ENCODE results near the gene POP4.

POP4 gene

GRCh38 chr19:29635963-29636362 is 29.9 kb downstream of the POP4 start:
- DNase-seq: no peak

DNA sequence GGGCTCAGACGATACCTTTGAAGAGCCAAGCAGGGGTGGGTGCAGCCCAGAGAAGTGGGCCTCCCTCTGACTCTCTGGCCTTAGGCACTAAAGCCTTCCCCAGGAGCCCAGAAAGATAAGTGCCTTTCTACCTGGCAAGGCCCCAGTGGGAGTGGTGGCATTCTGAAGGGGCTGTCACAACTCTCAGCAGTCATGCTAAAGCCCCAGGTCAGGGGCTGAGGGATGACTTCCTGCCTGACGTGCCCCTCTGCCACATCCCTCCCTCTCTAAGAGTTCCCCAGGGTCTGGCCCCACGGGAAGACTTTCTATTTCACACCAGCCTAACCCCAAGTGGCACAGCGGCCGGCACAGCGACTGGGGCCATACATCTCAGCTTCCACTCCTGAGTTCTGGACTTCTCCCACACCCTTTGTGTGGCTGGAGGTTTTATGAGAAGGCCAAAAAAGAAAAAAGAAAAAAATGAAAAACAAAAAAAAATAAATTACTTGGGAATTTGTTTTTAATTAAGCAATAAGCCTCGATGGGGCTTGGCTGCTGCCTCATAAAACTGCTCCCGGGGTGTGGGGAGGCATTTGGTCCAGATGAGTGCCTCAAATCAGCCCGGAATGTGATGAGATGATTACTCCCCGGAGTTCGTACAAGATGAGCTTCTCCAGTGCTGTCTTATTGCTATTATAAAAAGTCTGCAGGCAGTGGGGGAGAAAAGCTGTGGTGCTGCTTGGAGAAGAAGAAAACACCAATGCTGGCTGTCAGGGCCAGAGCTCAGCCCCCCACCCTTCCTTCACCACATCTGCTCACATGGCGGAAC is 30.7 kb downstream of the POP4 start:
- DNase-seq: no peak

DNA sequence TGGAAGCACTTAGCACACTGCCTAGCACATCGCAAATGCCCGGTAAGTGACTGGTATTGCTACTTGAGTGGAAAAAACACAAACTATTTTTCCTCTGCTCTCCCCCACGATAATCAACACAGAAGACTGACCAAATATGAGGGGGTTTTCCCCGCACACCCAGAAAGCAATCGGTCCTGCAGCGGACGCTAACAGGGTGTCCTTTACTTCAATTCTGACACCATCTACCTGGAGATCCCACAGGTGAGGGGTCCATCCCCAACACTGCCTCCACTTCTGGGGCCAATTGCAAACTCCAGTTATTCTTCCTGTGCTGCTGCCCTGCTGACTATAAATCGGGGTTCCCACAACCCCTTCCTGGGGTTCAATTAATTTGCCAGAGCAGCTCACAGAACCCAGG is 33.0 kb downstream of the POP4 start:
- DNase-seq: no peak

GRCh38 chr19:29640231-29640630 is 34.1 kb downstream of the POP4 start:
- DNase-seq: no peak

DNA sequence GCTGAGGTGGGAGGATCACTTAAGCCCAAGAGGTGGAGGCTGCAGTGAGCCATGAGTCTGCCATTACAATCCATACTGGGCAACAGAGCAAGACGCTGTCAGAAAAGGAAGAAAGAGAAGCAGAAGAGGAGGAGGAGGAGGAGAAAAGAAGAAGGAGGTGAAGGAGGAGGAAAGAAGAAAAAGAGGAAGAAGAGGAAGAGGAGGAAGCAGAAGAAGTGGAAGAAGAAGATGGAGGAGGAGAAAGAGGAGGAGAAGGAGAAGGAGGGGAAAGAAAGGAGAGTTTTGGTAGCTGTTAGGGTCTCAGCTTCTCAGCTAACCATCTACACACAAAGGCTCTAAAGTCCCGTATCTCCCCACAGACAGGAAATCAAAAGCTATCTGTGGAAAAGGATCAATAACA is 35.5 kb downstream of the POP4 start:
- DNase-seq: no peak

DNA sequence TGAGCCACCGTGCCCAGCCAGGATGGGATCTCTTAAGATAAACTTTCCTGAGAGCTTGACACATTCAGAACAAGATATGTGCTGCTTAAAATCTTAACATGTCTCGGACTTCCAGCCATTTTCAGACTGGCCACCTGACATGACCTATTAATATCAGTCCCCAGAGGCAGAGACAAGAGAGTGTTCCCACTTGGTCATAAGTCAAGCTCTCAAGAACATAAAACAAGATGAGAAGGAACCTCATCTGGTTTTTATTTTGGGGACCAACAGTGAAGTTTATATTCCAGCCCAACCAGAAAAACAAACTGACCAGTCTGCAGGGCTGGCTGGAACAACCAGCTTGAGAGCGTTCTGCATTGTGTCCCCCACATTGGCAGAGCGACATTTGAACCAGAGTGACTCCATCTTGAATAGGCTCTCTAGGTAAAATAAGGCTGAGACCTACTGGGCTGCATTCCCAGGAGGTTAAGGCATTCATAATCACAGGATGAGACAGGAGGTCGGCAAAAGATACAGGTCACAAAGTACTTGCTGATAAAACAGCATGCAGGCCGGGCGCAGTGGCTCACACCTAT is 37.4 kb downstream of the POP4 start:
- DNase-seq: no peak

DNA sequence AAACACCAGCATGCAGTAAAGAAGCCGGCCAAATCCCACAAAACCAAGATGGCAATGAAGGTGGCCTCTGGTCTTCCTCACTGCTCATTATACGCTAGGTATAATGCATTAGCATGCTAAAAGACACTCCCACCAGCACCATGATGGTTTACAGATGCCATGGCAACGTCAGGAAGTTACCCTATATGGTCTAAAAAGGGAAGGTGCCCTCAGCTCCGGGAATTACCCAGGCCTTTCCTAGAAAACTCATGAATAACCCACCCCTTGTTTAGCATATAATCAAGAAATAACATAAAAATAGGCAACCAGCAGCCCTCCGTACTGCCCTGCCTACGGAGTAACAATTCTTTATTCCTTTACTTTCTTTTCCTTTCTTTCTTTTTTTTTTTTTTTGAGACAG is 38.1 kb downstream of the POP4 start:
- no peak for DNase-seq

GRCh38 chr19:29645491-29645867 is 39.4 kb downstream of the POP4 start:
- no peak for DNase-seq

- no peak for DNase-seq
Observed at GRCh38 chr19:29645911-29646310, 39.8 kb downstream of the POP4 start.

DNA sequence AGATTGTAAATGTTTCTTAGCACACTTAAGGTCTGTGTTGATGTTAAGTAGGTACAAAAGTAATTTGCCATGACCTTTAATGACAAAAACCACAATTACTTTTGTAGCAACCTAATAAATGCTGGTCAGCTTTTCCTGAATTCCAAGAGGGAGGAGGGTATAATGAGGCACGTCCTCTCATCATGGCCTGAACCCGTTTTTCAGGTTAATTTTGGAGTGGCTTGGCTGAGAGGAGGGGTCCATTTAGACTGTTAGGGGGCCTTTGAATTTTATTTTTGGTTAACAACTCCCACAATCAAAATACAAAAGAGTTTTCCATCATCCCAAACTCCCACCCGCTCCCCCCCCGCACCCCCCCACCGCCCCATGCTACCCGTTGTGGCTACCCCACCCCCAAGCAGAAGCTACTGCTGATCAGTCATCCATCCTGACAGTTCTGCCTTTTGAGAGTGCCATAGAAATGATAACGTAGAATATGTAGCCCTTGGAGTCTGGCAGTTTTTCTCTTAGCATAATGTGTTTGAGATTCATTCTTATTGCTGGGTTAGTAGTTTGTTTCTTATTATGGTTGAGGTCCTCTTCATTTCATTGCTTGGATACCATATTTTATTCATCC is 44.8 kb downstream of the POP4 start:
- no peak for DNase-seq

- DNase-seq: no peak
Observed at GRCh38 chr19:29651622-29652394, 45.7 kb downstream of the POP4 start.

DNA sequence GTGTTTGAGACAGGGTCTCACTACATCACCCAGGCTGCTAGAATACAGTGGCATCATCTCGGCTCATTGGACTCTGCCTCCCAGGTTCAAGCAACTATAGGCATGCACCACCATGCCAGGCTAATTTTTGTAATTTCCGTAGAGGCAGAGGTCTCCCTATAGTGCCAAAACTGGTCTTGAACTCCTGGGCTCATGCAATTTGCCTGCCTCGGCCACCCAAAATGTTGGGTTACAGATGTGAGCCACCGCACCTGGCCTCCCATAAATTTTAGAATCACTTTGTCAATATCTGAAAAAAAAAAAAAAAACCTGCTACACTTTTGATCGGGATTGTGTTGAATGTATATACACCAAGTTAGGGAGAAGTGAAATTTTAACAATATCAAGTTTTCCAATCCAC is 47.3 kb downstream of the POP4 start:
- no peak for DNase-seq

- DNase-seq: no peak
Observed at GRCh38 chr19:29655648-29656335, 49.7 kb downstream of the POP4 start.

DNA sequence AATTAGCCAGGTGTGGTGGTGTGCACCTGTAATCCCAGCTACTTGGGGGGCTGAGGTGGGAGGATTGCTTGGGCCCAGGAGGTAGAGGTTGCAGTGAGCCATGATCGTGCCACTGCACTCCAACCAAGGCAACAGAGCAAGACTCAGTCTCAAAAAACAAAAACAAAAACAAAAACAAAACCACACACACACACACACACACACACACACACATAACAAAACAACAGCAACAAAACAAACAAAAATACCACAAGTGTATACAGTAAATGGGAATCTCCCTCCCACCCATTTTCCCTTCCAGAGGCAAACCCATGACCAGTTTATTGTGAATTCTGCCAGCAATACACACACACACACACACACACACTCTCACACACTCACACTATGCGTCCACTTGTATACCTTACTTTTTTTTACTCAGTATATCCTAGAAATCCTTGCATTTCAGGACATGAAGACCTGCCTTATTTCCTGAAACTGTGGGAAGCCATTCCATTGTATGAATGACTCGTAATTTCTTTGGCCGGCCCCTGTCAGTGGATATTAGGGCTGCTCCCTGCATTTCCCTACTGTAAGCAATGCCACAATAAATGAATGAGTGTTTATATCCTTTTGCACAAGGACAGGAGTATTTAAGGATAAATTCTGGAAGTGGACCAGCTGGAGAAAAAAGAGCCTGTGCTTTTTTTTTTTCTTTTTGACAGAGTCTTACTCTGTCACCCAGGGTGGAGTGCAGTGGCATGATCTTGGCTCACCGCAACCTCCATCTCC is 52.3 kb downstream of the POP4 start:
- no peak for DNase-seq

- no peak for DNase-seq
Observed at GRCh38 chr19:29660835-29661234, 54.8 kb downstream of the POP4 start.

- DNase-seq: no peak
Observed at GRCh38 chr19:29662278-29662603, 56.2 kb downstream of the POP4 start.

DNA sequence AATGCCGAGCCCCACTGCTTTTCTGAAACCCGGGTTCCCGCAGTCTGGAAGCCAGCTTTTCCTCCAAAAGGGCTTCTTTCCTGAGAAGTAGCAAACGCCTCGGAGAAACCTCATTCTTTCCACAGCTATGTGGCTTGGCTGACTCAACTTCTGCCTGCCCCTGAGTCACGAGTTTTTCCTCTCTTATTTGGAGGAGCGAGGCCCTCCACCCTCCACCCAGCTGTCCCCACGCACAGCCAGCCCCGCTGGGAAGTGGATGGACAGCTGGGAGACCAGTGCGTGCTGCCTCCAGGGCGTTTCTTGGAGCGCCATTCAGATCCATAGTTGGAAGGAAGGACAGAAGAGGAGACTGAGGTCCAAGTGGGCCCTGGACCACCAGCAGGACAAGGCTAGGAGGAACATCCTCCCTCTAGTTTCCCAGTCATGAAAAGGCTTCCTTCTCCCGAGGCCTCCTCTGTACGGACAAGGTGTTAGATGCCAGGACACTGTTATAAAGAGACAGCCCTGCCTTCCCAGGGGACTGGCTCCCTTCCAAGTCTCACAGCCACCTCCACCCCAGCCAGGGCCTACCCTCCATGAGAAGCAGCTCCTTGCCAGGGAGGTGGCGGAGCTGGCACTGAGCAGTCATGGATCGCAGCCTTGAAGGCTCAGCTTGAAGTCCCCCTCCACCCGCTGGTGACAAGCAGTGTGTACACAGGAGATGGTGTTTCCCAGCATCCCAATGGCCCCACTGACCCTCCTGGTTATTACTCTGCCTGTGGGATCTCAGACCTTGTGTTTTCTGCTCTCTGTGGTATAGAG is 56.7 kb downstream of the POP4 start:
- no peak for DNase-seq

GRCh38 chr19:29663861-29664752 is 58.0 kb downstream of the POP4 start:
- no peak for DNase-seq

GRCh38 chr19:29664753-29665214 is 58.7 kb downstream of the POP4 start:
- no peak for DNase-seq

GRCh38 chr19:29665215-29665825 is 59.2 kb downstream of the POP4 start, which contains the start of gene PLEKHF1:
Gene PLEKHF1, plus strand, starts transcription at chr19:29665461. Its CDS starts 8,379 bp downstream, at chr19:29673840.
- DNase-seq: no peak

Data from SIG-M5 (cell line).